ENCODE data around the gene DHX29. TPM values are rescaled to one million over a fixed set of nuclear protein-coding genes. Genes with fewer than 3 reads are reported as not detected.

The DHX29 gene
- polyA plus RNA-seq, 1 experiment, result 2.9 TPM

DNA sequence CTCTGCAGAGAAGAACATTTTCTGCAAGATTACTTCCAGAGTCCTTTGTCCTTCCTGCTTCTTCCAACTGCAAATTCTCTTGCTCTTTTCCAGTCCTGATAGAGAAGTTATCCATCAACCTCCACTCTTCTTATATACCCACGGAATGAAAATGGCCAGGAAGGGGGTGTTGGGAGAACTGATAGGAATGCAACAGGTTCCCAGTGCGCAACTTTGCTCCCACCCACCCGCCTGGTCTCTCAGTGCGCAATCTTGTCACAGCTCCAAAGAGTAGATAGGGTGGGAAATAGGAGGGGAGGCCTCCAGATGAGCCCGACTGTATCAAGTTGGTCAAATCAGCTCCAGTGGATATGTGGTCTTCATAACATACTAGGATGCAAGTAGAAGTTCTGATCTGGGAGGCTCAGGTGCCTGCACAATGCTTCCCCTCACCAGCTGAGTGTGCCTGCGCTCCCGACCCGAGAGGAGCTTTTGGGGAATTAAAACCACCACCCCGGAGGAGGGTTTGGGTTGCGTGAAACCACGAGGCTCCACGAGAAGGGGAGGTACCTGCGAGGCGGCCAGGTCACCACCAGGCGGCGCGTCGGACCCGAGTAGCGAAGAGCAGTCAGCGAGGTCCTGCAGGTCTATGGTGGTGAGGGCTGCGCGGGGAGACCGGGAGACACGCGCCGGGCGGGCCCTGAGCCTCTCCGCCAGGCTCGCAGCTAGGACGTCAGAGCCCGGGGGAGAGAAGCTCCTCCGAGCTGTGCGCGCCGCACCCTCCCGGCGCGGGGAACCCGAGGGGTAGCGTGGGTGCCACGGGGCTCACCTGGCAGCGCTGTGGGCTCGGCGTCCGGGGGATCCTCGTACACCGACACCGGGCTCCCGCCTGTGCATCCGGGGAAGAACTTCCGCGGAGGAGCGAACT lies 81.2 kb downstream of the DHX29 start:
- ChIA-PET CTCF (interaction anchor here (0.6 to 1.2 kb wide), 6 partner anchors 8 to 297 kb away, joined by 3 to 5 read pairs (median 3); no protein-coding TSS in a partner anchor), POLR2A (no interaction called here)
- H3K27me3 ChIP-seq (ENCODE audit: control insufficient read depth, insufficient read depth, low read length), result peaks cover 82% of the 10 kb centered on the region
- no peak for DNase-seq (ENCODE audit: low read depth)
- peak; percentile 50 for TF ChIP-seq CTCF (IDR thresholded peaks at IDR 0.05; ENCODE audit: insufficient read depth, low read depth, low read length)
- H3K36me3 ChIP-seq (ENCODE audit: control insufficient read depth, insufficient read depth, low read length), result no peaks in the 10 kb centered on the region
- no peak overlapping the region; the same call in 1 of the 2 replicates for H3K4me3 ChIP-seq (ENCODE audit: low read depth, low read length)

DNA sequence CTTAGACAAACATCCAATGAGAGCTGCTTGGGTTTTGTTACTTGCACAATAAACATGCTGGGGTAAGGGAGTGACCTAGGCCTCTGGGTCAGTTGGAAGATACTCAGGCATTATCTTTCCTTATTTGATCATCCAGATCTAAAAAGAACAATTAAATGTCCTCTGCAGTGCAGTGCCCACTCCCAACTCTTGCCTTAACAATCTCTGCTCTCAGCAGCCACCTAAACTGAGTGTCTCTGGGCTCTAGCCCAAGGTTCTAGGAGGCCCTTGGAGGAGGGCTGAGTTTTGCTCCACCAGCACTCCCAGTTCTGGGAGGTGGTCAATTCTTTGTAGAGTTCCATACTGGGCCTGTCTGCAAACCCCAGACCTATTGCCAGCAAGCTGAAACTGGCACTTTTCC lies 82.1 kb downstream of the DHX29 start:
- no peak for TF ChIP-seq CTCF (IDR thresholded peaks at IDR 0.05; ENCODE audit: insufficient read depth, low read depth, low read length)
- POLR2A ChIA-PET, result no interaction called here
- Histone ChIP-seq H3K27me3 (ENCODE audit: control insufficient read depth, insufficient read depth, low read length) (peaks cover 82% of the 10 kb centered on the region), H3K36me3 (ENCODE audit: control insufficient read depth, insufficient read depth, low read length) (no peaks in the 10 kb centered on the region), H3K4me3 (ENCODE audit: low read depth, low read length) (no peak overlapping the region)
- CTCF ChIA-PET, result no interaction called here
- DNase-seq (ENCODE audit: low read depth), result no peak

DNA sequence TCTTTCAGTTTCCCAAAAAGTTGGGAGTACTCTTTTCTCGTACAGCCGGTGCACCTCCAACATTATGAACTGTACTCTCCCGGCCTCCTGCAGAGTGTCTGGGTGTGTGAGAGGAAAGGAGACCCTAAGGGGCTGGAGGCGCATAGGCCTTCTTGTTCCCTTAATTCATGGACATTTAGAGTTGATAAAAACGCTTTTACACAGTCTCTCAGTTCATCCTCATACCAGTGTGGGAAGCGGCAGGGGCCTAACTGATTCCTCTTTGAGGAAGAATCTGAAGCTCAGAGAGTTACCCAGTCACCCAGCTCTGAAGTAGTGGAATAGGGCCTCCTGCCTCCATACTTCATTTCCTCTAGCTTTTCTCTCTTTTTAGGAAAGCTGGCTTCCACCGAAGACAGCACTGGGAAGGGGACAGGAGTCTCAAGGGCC lies 83.7 kb downstream of the DHX29 start:
- TF ChIP-seq CTCF (IDR thresholded peaks at IDR 0.05; ENCODE audit: insufficient read depth, low read depth, low read length), result no peak
- no peaks in the 10 kb centered on the region for H3K36me3 ChIP-seq (ENCODE audit: control insufficient read depth, insufficient read depth, low read length)
- ChIA-PET POLR2A (no interaction called here), CTCF (interaction anchor here (1.3 to 1.7 kb wide), 2 partner anchors 9 to 11 kb away, joined by 3 to 4 read pairs; no protein-coding TSS in a partner anchor)
- H3K4me3 ChIP-seq (ENCODE audit: low read depth, low read length), result no peak overlapping the region
- H3K27me3 ChIP-seq (ENCODE audit: control insufficient read depth, insufficient read depth, low read length), result peaks cover 78% of the 10 kb centered on the region
- no peak for DNase-seq (ENCODE audit: low read depth)

DNA sequence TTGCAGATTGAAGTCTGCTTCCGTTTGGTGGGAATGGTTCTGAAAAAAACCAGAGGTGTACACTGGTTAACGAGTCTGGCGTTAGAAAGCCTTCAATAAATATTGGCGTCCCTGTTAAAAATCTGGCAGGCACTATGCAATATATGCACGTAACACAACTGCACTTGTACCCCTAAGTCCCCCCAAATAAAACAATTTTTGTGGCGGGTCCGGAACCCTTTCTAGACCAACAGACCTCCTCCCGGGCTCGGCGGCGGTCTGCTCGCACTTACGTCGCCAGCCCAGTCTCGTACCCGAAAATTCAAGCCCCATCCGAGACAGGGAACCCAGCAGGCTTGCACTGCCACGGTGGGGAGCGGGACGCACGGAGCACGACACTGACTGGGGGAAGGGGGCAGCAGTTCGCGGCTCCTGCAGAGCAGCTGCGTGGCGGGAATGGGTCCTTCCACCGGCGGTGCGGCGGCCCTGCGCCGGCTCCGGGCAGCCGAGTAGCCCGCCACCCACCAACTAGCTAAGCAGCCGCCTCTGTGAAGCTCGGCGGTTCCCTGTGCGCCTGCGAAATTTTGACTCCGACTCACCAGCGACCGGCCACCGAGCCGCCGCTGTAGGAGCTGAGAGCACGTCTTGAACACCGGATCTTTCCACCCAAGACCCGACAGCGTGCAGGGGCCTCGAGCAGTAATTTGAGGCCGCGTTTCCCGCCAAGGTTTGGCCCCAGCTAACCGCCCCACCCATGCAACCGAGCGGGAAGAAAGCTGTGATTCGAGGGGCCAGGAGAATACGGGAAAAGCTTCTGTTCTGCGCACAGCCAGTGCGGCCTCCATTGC lies 84.3 kb downstream of the DHX29 start:
- POLR2A ChIA-PET, result no interaction called here
- Histone ChIP-seq H3K27me3 (ENCODE audit: control insufficient read depth, insufficient read depth, low read length) (peaks cover 73% of the 10 kb centered on the region), H3K36me3 (ENCODE audit: control insufficient read depth, insufficient read depth, low read length) (no peaks in the 10 kb centered on the region), H3K4me3 (ENCODE audit: low read depth, low read length) (no peak overlapping the region)
- CTCF ChIA-PET, result interaction anchor here (1.3 to 1.7 kb wide), 2 partner anchors 9 to 10 kb away, joined by 3 to 4 read pairs; no protein-coding TSS in a partner anchor
- no peak for TF ChIP-seq CTCF (IDR thresholded peaks at IDR 0.05; ENCODE audit: insufficient read depth, low read depth, low read length)
- no peak for DNase-seq (ENCODE audit: low read depth)
